NT2/D1 (cell line): ENCODE measurements around the gene TAX1BP1.

Experiments
- YY1 ChIP-seq: IDR thresholded peaks from 2 replicates; pipeline ENCODE4 v1.6.1; 2011; ENCODE audit not compliant: insufficient read length, insufficient read depth
- ZNF274 ChIP-seq: IDR thresholded peaks from 2 replicates; pipeline ENCODE4 v1.6.1; 2011; ENCODE audit warnings: mild to moderate bottlenecking, low read depth, low read length

- no peak for TF ChIP-seq ZNF274
- TF ChIP-seq YY1: no peak
Observed at GRCh38 chr7:27871866-27872265, 131.9 kb downstream of the TAX1BP1 start.
